BLaER1 (cell line): Measurements from ENCODE around the gene INHBA.

Source experiments
- H3K27ac ChIP-seq: shearing (Covaris generic); formaldehyde crosslinking; 2 replicates; pipeline ENCODE4 v1.8.1; 2022
- H3K27me3 ChIP-seq: shearing (Covaris generic); formaldehyde crosslinking; 2 replicates; pipeline ENCODE4 v1.8.1; 2022
- H3K36me3 ChIP-seq: shearing (Covaris generic); formaldehyde crosslinking; 2 replicates; pipeline ENCODE4 v1.8.1; 2022
- H3K4me1 ChIP-seq: shearing (Covaris generic); formaldehyde crosslinking; 2 replicates; pipeline ENCODE4 v1.8.1; 2022
- H3K4me2 ChIP-seq: shearing (Covaris generic); formaldehyde crosslinking; 2 replicates; pipeline ENCODE4 v1.8.1; 2022
- H3K4me3 ChIP-seq: shearing (Covaris generic); formaldehyde crosslinking; 2 replicates; pipeline ENCODE4 v1.8.1; 2022
- H3K9ac ChIP-seq: shearing (Covaris generic); formaldehyde crosslinking; 2 replicates; pipeline ENCODE4 v1.8.1; 2022
- H3K9me3 ChIP-seq: shearing (Covaris generic); formaldehyde crosslinking; 2 replicates; pipeline ENCODE4 v1.8.1; 2022
- H4K20me1 ChIP-seq: shearing (Covaris generic); formaldehyde crosslinking; 2 replicates; pipeline ENCODE4 v1.8.1; 2022
- Cebpa-rat ChIP-seq: shearing (Covaris generic); IDR thresholded peaks from 2 replicates; pipeline ENCODE4 v1.8.1; 2022

The INHBA gene

DNA sequence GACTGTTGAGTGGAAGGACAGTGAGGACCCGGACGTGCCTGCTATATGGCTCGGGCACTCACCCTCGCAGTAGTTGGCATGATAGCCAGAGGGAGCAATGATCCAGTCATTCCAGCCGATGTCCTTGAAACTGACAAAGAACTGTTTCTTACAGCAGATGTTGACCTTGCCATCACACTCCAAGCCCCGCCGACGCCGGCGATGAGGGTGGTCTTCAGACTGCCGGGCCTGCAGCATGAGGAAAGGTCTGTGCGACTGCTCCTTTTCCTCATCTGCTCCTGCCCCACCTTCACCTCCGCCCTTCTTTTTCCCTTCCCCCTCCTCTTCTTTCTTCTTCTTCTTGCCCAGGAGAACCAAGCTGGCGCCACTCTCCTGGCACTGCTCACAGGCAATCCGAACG, 13.1 kb downstream of the INHBA start:
- no peaks in the 10 kb centered on the region for H3K27me3 ChIP-seq
- H3K4me3 ChIP-seq = no peak overlapping the region
- TF ChIP-seq Cebpa-rat = no peak
- no peak overlapping the region for H3K27ac ChIP-seq
- H3K4me1 ChIP-seq = no peaks in the 10 kb centered on the region
- no peak overlapping the region for H3K9ac ChIP-seq
- no peaks in the 10 kb centered on the region for H3K9me3 ChIP-seq
- no peak overlapping the region for H3K4me2 ChIP-seq
- H3K36me3 ChIP-seq = no peaks in the 10 kb centered on the region
- H4K20me1 ChIP-seq = no peaks in the 10 kb centered on the region

DNA sequence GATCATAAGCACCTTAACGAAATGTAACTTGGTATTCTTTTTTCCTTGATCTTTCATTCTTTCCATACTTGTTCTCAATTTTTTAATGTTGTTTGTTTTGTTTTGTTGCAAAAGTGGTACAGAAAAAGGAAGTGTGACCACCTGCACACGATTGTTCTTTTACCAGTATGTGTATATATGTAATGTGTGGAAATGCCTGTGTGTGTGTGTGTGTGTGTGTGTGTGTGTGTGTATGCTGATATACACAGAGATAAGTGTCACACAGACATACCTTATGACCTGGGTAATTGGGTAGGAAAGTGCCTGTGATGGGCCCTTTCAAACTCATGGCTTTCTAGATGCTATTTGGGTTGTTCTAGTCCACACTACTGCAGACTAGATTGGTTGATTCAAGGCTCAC, 14.0 kb downstream of the INHBA start:
- no peak overlapping the region for H3K4me3 ChIP-seq
- H3K9ac ChIP-seq = no peak overlapping the region
- no peaks in the 10 kb centered on the region for H3K9me3 ChIP-seq
- no peak overlapping the region for H3K27ac ChIP-seq
- H3K27me3 ChIP-seq = no peaks in the 10 kb centered on the region
- no peak for TF ChIP-seq Cebpa-rat
- no peaks in the 10 kb centered on the region for H3K36me3 ChIP-seq
- no peak overlapping the region for H3K4me2 ChIP-seq
- H3K4me1 ChIP-seq = no peaks in the 10 kb centered on the region
- H4K20me1 ChIP-seq = no peaks in the 10 kb centered on the region

GRCh38 chr7:41688012-41688625, 14.8 kb downstream of the INHBA start:
- no peaks in the 10 kb centered on the region for H3K27me3 ChIP-seq
- no peak for TF ChIP-seq Cebpa-rat
- H3K9me3 ChIP-seq = no peaks in the 10 kb centered on the region
- H3K4me1 ChIP-seq = no peaks in the 10 kb centered on the region
- no peak overlapping the region for H3K4me2 ChIP-seq
- no peaks in the 10 kb centered on the region for H3K36me3 ChIP-seq
- no peaks in the 10 kb centered on the region for H4K20me1 ChIP-seq
- H3K9ac ChIP-seq = no peak overlapping the region
- H3K27ac ChIP-seq = no peak overlapping the region
- H3K4me3 ChIP-seq = no peak overlapping the region

GRCh38 chr7:41685684-41686083, 17.2 kb downstream of the INHBA start:
- Histone ChIP-seq H4K20me1 (no peaks in the 10 kb centered on the region), H3K27me3 (no peaks in the 10 kb centered on the region)

DNA sequence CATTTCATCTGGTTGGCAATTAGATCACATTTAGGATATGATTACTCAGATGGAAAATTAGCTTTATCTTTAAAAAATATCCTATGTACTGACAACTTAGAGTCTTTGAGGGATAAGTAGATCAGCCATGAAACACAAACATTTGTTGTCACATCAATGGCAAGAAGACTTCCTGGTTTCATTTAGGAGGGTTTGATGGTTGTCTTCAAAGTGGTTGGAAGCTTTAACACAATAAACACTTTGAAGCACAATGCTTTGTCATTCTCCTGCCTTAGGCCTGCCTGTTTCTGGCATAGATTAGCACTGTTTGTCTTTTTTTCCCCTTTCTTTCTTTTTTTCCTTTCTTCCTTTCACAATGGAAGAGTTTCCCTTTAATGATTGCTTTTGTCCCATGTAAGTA, 20.5 kb downstream of the INHBA start:
- no peaks in the 10 kb centered on the region for H3K36me3 ChIP-seq
- H4K20me1 ChIP-seq = no peaks in the 10 kb centered on the region
- H3K4me3 ChIP-seq = no peak overlapping the region
- H3K27me3 ChIP-seq = no peaks in the 10 kb centered on the region; the same call in 1 of the 2 replicates
- H3K27ac ChIP-seq = no peak overlapping the region
- TF ChIP-seq Cebpa-rat = no peak
- no peak overlapping the region for H3K4me2 ChIP-seq
- no peak overlapping the region for H3K9ac ChIP-seq
- H3K4me1 ChIP-seq = no peaks in the 10 kb centered on the region
- H3K9me3 ChIP-seq = no peaks in the 10 kb centered on the region

More at GRCh38 chr7:41685684-41686083, 17.2 kb downstream of the INHBA start:
- Histone ChIP-seq H3K4me2 (no peak overlapping the region), H3K36me3 (no peaks in the 10 kb centered on the region), H3K9me3 (no peaks in the 10 kb centered on the region), H3K4me1 (no peaks in the 10 kb centered on the region), H3K27ac (no peak overlapping the region), H3K4me3 (no peak overlapping the region), H3K9ac (no peak overlapping the region)
- TF ChIP-seq Cebpa-rat = no peak

DNA sequence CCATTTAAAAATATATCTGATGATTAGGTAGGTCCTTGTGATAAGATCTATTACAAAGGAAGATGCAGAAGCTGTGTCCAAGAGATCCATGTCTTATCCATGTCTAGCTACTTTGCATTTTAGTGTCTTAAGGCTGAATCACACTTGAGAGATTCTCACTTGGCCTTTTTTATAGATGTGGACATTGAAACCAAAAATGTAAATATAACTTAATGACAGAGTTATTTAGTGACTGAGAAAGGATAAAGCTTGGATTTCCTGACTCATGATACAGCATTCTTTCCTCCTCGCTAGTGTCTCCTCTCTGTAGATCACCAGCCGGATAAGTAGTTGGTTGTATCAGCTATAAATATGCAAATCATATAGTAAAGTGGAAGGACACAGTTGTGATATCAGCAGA, 23.3 kb downstream of the INHBA start:
- no peak overlapping the region for H3K27ac ChIP-seq
- no peaks in the 10 kb centered on the region for H3K36me3 ChIP-seq
- no peaks in the 10 kb centered on the region for H3K4me1 ChIP-seq
- no peaks in the 10 kb centered on the region for H3K9me3 ChIP-seq
- H3K27me3 ChIP-seq = no peaks in the 10 kb centered on the region; the same call in 1 of the 2 replicates
- no peaks in the 10 kb centered on the region for H4K20me1 ChIP-seq
- no peak overlapping the region for H3K4me3 ChIP-seq
- no peak overlapping the region for H3K9ac ChIP-seq
- H3K4me2 ChIP-seq = no peak overlapping the region
- TF ChIP-seq Cebpa-rat = no peak

- Histone ChIP-seq H3K4me3 (no peak overlapping the region), H3K4me2 (no peak overlapping the region), H3K36me3 (no peaks in the 10 kb centered on the region), H3K27ac (no peak overlapping the region), H3K9ac (no peak overlapping the region), H3K27me3 (no peaks in the 10 kb centered on the region), H4K20me1 (no peaks in the 10 kb centered on the region), H3K4me1 (no peaks in the 10 kb centered on the region), H3K9me3 (no peaks in the 10 kb centered on the region)
- TF ChIP-seq Cebpa-rat = no peak
These were observed 28.3 kb downstream of the INHBA start for GRCh38 chr7:41674505-41675023.

DNA sequence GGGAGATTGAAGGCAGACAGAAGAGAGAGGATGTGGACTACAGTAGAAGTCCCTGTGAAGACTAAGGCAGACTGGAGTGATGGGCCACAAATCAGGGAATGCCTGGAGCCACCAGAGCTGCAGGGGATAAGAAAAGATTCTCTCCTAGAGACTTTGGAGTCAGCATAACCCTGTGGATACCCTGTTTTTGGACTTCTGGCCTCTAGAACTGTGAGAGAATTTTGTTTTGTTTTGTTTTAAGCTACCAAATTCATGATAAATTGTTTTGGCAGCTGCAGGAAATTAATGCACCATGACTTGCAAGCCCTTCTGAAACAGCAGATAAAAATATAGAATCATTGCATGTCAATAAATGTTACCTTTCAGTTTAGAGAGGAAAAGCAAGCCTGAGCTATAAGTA, 41.3 kb downstream of the INHBA start:
- Histone ChIP-seq H3K4me2 (no peak overlapping the region), H3K9ac (no peak overlapping the region), H3K27me3 (no peaks in the 10 kb centered on the region)

DNA sequence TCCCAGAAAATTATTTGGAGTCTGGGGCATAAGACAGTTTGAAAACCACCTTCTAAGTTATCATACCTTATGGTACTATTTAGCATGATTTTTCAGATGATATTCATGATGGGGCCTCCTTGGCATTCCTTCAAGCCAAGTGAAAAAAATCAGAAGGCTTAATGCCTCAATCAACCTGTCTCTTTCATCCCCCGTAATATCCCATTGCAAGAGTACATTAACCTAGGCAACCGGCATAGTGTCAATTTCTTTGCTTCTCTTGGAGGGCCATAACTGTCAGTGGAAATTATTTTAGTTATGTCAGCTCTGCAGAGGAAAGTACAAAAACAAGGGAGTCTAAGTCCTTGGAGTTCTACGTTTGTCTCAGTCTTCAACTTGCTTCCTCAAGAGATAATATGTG, 43.4 kb downstream of the INHBA start:
- Histone ChIP-seq H4K20me1 (no peaks in the 10 kb centered on the region), H3K27me3 (no peaks in the 10 kb centered on the region), H3K4me3 (no peak overlapping the region), H3K36me3 (no peaks in the 10 kb centered on the region), H3K9me3 (no peaks in the 10 kb centered on the region), H3K4me2 (no peak overlapping the region), H3K27ac (no peak overlapping the region), H3K4me1 (no peaks in the 10 kb centered on the region), H3K9ac (no peak overlapping the region)
- no peak for TF ChIP-seq Cebpa-rat

More for the DNA sequence above, 41.3 kb downstream of the INHBA start:
- Histone ChIP-seq H3K9me3 (no peaks in the 10 kb centered on the region), H4K20me1 (no peaks in the 10 kb centered on the region), H3K4me3 (no peak overlapping the region), H3K4me1 (no peaks in the 10 kb centered on the region), H3K36me3 (no peaks in the 10 kb centered on the region), H3K27ac (no peak overlapping the region)
- no peak for TF ChIP-seq Cebpa-rat

DNA sequence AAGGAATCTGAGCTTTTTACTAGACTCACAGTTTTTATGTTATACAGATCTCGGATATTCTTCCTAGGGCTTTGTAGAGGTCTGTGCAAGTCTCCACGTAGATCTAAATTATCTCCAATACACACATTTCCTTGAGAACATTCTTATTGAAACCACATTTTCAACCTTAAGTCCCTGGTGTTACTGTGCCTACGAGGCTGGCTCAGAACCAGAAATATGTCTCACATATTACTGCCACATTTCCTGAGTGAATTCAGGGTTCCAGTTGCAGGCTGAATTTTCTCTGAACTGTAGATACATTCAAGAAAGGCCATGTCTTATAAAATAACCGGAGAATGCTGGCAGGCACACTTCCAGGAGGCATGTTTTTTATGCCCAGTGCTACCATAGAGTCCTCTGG, 46.5 kb downstream of the INHBA start:
- Histone ChIP-seq H3K9me3 (no peaks in the 10 kb centered on the region), H4K20me1 (no peaks in the 10 kb centered on the region), H3K36me3 (no peaks in the 10 kb centered on the region), H3K27ac (no peak overlapping the region), H3K27me3 (no peaks in the 10 kb centered on the region), H3K4me3 (no peak overlapping the region), H3K9ac (no peak overlapping the region), H3K4me2 (no peak overlapping the region), H3K4me1 (no peaks in the 10 kb centered on the region)
- TF ChIP-seq Cebpa-rat = no peak

GRCh38 chr7:41655426-41655825, 47.5 kb downstream of the INHBA start:
- no peaks in the 10 kb centered on the region for H3K9me3 ChIP-seq
- no peaks in the 10 kb centered on the region for H4K20me1 ChIP-seq
- H3K9ac ChIP-seq = no peak overlapping the region
- no peak for TF ChIP-seq Cebpa-rat
- no peak overlapping the region for H3K27ac ChIP-seq
- H3K4me3 ChIP-seq = no peak overlapping the region
- H3K36me3 ChIP-seq = no peaks in the 10 kb centered on the region
- no peaks in the 10 kb centered on the region for H3K4me1 ChIP-seq
- H3K27me3 ChIP-seq = no peaks in the 10 kb centered on the region
- no peak overlapping the region for H3K4me2 ChIP-seq
